NCI-H1105 (cell line): ENCODE measurements around the gene GC.
"Not testable (repeated sequence)": the region's sequence is repeated elsewhere in the genome, so short reads cannot be mapped to it uniquely, and the experiment has no call there.

Experiments
- DNase-seq: peaks from one replicate; lab custom pipeline; 2025; lab: John Stamatoyannopoulos, UW

The GC gene

DNA sequence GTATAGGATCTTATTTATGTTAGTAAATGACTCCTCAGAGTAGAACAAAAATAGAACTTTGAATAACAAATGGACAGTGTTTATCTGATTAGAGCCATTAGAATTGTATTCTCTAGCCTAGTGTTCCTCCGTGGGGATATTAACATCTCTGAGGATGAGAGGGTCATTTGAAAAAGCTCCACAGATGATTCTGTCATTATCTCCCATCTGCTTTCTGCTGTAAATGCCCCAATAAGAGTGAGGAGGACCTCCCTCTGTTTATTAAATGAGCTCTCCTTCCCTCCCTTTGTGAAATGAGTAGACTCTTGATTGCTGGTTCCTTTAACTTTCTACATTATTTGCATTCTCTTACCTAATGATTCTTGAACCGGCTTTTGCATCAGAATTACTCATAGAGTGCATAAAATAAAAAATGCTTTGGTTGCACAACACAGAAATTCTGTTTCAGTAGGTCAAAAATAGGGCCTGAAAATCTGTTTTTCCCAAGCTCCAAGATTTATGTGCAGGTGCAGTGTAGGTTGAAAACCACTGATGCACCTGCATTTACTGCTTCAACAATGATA lies 18.0 kb downstream of the GC start:
- no peak for DNase-seq

DNA sequence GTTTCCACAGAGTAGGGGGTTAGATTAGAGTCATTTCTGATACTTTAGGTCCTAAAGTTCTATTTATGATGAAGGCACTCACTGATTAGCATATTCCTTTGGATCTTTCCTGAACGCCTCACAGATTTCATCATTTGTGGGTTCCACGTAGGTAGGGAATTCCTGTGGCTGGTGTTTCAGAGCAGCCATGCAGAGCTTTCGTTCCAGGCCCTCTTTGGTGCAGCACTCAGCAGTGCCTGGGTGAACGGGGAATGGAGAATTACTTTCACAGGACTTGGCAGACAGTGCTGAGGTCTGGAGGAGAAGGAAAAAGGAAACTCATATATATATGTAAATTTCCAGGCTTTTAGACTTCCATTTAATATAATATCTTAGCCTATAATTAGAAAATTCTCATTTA lies 18.5 kb downstream of the GC start:
- DNase-seq: no peak

DNA sequence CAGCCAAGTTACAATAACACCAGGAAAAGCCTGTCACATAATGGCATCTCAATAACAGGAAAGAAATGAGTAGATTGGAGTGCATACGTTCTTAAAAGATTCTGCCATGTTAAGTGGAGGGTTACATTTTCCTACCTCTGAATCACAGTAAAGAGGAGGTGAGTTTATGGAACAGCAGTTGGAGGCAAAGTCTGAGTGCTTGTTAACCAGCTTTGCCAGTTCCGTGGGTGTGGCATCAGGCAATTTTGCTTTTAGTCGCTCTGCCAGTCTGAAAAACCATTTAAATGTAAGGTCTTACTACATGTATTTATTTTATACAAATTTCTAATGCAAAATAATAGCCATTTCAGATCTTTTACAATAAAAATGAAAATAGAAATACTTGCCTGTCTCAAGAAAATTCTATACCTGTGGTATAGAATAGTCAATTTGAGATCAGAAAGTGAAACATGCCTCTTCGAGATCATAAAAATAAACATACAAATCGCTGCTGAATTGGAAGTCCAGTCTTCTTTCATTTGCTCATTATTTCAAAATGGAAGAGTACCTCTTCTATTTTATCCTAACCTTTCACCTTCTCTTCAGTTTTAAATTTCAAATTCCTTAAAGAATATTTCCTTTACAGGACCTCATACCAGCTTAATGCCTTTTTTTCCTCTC lies 31.4 kb downstream of the GC start:
- no peak for DNase-seq

DNA sequence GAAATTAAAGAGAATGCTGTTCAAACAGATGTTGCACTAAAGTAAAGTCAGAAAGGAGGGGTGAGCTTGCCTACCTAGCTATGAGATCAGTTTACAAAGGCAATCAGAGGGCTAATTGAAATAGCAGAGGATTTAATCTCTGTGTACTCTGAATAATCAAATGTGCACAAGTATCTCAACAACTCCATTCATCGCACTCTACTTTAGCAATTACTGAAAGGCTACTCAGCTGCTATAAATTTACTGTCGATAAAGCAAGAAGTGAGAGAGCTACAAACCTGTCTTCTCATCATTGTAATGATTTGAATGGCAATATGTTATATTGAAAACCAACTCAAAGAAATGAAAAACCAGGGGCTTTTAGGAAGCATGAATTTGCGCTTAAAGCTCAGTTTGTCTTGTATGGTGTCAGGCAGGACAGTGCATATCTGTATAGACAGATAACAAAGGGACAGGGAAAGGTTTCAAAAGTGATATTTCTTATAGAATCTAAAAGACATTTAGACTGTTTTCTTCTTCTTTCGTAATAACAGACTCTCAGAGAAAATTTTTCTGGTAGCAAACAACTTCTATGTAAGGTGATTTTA lies 34.8 kb downstream of the GC start:
- DNase-seq: no peak

DNA sequence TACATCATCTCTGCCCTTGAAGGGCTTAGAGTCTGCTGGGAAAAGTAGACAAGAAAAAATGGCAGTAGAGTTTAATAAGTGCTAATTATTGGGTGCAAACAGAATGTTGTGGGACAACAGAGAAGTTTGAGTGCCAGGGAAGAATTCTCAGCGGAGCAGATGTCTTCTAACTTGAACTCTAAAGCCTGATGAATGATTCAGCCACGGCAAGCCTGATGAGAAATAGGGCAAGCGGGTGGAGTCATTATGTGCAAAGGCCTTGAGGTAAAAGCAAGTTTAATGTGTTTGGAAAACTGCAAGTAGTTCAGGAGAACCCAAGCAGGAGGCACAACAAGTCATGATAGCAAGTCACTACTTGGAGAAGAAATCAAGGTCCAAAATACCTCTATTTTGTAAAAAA lies 37.5 kb downstream of the GC start:
- no peak for DNase-seq

DNA sequence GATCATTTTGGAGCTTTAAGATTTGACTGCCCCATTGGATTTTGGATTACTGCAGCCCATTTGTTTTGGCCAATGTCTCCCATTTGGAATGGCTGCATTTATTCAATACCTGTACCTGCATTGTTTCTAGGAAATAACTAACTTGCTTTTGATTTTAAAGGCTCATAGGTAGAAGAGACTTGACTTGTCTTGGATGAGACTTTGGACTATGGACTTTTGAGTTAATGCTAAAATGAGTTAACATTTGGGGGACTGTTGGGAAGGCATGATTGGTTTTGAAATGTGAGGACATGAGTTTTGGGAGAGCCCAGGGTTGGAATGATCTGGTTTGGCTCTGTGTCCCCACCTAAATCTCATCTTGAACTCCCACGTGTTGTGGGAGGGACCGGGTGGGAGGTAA lies 45.1 kb downstream of the GC start:
- not testable (repeated sequence) for DNase-seq

DNA sequence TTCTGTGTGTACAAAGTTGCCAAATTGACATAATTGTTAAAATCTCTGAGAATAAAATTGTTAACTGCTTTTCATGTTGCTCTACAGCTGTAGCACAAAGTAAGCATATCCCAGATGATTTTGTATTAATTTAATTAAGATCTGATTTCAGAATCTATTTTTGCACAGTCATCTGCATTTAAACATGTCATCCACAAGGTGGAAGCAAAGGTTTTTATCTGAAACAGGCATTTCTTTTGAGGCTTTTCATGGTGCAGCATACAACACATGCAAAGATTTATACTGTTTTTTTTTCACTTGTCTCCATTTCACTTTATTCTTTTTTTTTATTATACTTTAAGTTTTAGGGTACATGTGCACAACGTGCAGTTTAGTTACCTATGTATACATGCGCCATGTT lies 51.2 kb downstream of the GC start:
- DNase-seq: no peak

DNA sequence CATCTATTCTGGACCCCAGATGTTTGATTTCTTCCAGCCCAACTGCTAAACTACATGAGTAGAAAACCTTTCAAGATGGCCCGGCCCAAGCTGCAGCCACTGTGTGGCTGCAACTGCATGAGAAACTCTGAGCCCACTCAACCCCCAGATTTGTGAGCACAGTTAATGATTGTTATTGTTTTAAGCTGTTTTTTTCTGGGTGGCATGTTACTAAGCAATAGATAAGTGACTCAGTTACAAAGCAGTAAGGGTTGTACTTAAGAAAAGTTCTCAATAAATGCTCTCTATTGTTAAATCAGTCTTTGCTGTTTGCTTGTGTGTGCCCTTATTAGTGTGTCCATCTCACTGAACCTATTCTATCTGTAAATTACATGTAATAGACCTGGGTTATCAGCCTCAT lies 51.8 kb downstream of the GC start:
- no peak for DNase-seq

DNA sequence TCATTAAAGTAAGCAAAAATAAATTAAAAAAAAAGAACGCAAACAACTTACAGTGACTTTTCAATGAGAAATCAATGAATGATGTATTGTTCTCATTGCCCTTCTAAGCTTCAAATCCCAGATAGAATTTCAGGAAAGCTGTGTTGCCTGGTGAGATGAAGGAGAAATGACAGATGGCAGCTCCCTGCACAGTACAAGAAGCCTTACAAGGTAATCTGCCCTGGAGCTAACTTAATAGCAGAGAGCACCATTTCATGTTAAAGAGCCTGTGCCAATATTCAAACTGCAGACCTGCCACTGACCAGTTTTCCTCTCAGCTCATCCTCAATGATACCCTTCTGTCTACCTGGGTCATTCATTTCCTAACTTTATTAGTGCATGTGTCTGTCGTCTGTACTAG lies 54.0 kb downstream of the GC start:
- no peak for DNase-seq

DNA sequence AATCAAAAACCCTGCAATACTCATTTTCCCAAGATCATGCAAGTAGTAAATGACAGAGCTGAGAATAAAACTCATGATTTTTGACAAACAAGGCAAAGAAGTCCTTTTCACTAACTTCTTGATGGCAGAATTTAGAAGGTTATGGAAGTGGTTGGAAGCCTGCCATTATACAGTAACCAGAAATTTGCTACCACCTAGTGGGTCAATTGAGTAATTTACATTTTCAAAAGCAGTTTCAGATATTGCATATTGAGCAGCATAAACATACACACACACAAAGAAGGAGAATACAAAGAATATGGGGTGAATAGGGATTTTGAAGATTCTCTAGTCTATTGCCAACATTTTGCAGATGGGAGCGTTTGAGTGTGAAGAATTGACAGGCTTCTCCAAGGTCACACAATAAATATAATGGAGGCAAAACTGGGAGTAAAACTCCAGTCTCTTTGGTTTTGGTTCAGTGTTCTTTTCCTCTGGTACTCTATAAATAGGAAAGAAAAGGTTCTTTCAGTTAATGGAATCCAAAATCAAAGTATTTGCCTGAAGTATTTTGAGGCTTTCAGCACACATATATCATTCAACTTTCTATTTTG lies 70.2 kb downstream of the GC start:
- DNase-seq: peak; percentile 20

DNA sequence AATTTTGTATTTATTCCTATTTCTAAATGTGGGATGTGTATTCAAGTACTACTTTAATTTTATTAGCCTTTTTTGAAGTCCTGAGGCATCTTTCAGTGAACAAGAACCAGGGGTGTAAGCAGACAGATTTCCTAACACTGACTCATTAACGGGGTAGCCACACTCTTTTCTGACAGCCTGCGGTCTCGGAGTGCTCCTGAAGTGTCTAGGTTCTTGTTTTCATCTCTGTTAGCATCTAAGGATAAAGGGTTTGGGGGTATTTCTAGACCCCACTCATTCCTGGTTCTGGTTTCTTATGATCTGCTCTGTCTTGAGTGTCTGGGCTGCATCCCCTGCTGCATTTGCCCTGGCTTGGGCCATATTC lies 71.9 kb downstream of the GC start:
- no peak for DNase-seq

DNA sequence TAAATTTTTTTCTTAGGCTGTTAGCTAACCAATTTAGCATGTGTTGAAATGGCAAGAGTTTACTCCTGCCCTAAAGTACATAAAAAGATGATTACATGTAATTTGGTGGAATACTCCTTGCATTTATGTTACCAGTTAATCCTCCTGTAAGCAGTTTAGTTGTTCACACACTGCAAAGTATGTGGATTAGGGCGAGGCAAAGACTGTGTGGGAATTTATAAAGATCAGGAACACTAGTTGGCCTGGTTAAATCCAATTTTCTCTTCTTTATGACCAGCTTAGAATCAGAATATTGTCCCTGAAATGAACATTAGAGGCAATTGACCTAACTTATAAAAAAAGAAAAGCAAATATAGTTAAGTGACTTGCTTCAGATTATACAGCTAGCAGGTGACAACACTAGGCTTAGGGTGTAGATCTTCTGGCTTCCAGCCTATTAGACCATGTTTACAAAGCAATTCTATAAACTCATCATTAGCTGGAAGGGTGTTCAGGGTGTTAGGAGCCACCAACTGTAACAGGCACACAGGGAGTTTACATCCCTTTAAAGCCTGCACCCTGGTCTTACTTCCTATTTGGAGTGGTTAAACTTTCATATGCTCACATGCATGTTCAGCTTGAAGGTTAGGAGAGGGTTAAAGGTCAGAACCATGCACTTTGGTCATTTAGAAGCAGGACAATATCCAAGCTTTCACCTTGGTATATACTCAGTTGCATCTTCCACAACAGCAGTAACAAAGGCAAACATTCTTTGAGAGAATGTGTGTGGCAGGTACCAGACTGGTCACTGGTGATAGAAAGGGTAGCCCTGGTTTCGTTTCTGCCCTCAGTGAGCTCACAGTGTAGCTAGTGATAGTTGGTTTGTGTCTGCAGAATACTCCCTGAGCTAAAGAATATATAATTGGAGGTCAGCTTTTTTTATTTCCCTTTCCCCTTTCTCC lies 72.6 kb downstream of the GC start:
- no peak for DNase-seq

DNA sequence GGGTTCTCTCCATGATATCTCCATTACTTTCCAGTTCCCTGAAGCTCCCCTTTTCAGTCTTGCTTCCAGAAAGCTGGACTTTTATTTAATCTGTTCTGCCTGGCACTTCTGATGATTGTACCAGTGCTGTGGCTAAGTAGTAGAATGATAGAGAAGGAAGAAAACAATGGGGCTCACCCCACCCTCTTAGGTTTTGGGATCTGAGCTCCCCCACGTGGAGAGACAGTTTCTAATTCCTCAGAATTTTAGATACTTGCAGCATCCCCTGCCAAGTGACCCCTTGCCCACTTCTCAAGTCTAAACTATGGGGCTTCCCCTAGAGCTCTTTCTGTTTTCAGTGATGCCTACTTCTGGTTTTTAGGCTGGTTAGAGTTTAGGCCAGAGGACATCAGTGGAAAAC lies 73.9 kb downstream of the GC start:
- DNase-seq: no peak

DNA sequence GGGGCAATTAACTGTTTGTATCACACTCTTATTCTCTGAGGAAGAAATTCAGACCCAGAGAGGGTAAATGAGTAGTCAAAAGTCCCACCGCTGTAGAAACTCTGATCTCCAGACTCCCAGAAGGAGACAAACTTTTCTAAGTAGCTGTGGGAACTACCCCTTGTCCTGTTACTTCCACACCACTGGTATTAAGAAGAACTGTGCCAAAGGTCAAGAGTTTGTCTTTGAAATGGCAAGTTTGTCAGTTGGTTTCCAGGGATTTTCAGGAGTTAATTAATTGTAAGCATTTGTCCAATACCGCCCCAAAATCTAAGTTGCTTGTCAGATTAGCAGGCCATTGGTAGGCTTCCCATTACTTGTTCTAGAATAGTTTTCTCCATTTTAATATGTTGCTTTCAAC lies 85.7 kb downstream of the GC start:
- no peak for DNase-seq

DNA sequence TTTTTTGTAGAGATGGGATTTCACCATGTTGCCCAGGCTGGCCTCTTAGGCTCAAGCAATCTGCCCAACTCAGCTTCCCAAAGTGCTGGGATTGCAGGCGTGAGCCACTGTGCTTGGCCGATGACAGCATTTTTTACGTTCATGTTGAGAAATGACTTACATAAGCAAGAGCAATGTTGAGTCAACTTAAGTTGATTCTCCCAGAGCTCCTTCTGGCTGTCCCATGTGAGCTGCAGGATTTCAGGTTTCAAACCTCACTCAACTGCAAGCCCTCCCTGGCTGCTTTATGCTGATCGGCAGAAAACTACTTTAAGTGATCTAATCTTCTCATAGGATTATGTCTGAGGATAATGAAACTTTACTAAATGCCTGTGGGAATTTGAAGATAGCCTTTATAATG lies 86.8 kb downstream of the GC start:
- DNase-seq: no peak

DNA sequence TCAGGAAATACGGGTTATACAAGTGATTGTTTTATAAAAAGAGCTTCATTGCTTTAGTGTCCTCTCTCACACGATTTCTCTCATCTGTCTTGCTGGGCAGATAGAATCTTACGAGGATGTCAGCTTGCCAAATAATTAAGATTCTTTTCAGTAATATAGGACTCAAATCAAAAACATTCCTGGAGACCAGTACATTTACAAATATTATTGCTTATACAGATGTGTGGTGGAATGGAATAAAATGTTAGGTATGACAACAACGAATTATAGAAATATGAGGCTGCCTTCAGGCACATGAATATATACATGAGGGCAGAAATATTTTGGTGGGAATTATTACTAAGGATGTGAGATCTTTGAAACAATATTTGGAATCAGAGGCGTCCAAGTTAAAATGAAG lies 88.9 kb downstream of the GC start:
- no peak for DNase-seq

DNA sequence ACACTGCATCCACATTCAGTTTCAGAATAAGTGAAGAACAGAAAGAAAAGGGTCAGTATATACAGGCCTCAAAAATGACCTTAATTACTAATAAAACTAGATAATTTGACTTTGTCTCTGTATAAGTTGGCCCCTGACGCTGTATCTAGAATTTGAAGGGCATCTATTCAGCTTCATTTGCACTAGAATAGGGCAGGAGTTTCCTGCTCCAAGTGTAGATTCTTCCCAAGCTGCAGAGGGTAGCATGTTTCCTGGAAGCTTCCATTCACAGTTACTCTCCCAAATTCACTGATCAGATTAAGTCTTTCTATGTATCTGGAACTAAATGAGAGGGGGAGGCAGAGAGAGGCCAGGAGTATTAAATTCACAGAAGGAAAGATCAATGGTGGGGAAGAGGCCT lies 90.9 kb downstream of the GC start:
- DNase-seq: no peak

DNA sequence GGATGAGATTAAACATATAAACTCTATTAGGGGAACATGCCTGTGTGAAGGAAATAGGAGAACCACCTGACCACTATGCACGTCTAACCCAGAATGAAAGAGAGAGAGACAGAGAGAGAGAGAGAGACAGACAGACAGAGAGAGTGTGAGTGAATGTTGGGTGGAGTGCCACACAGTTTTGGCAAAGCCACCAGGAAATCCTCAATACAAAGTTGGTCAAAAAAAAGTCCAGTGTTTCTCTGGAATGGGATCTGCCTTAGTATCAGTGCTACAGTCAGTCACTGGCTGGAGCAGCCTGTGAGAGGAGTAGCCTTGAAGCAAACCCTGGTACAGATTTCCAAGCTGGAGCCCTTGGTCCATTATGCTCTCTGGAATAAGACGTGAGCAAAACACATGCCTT lies 91.7 kb downstream of the GC start:
- no peak for DNase-seq
